H1 (cell line): ENCODE measurements around the gene PARD3. TPM values are rescaled to one million over a fixed set of nuclear protein-coding genes. Genes with fewer than 3 reads are reported as not detected.

Experiments used
- CTCF ChIA-PET: fragments of 300-600 bp; sonication (Branson Sonifier 250); formaldehyde crosslinking; loops from one replicate; lab custom pipeline; 2021; ENCODE audit not compliant: partially characterized antibody; lab: Charles Lee
- POLR2A ChIA-PET: fragments of 300-600 bp; sonication (Branson Sonifier 250); formaldehyde crosslinking; loops from one replicate; lab custom pipeline; 2021; ENCODE audit warnings: inconsistent platforms; ENCODE audit not compliant: partially characterized antibody; lab: Charles Lee
- DNase-seq, 2 experiments: peaks; one replicate each; pipeline versions ENCODE4 v3.0.0 to v3.0.0-alpha.2; 2010 to 2022; ENCODE audit warnings: low spot score in 2 of 2, low read depth in 1 of 2, mixed read lengths in 1 of 2
- FAIRE-seq: peaks from 2 replicates; lab custom pipeline; 2011; peaks lifted over from hg19 to GRCh38; lab: Jason Lieb, UNC
- H2AFZ ChIP-seq: 2 replicates; pipeline ENCODE4 v1.8.1; 2012; ENCODE audit warnings: low read length, inconsistent platforms
- H2AK5ac ChIP-seq: 2 replicates; pipeline ENCODE4 v1.6.1; 2013; ENCODE audit warnings: low read depth, low read length
- H2BK120ac ChIP-seq: replicated peaks from 2 replicates; pipeline ENCODE3; 2013; ENCODE audit warnings: low read depth, low read length, inconsistent platforms
- H2BK12ac ChIP-seq: 2 replicates; pipeline ENCODE4 v1.6.1; 2013; ENCODE audit warnings: low read depth, low read length
- H2BK15ac ChIP-seq: 2 replicates; pipeline ENCODE4 v1.6.1; 2013; ENCODE audit warnings: low read length
- H2BK20ac ChIP-seq: 2 replicates; pipeline ENCODE4 v1.6.1; 2013; ENCODE audit warnings: low read length
- H2BK5ac ChIP-seq: 2 replicates; pipeline ENCODE4 v1.6.1; 2013; ENCODE audit warnings: low read depth, low read length
- H3K14ac ChIP-seq: 2 replicates; pipeline ENCODE4 v1.6.1; 2013; ENCODE audit warnings: inconsistent platforms; ENCODE audit not compliant: insufficient read length
- H3K18ac ChIP-seq: 2 replicates; pipeline ENCODE4 v1.6.1; 2013; ENCODE audit warnings: low read length; ENCODE audit errors: extremely low read depth
- H3K23ac ChIP-seq: 2 replicates; pipeline ENCODE4 v1.6.1; 2013; ENCODE audit warnings: inconsistent platforms; ENCODE audit not compliant: insufficient read length
- H3K23me2 ChIP-seq: 2 replicates; pipeline ENCODE4 v1.6.1; 2013; ENCODE audit warnings: low read depth, low read length
- H3K27ac ChIP-seq: 2 replicates; pipeline ENCODE4 v1.6.1; 2011; ENCODE audit warnings: low read depth, low read length, inconsistent platforms
- H3K27me3 ChIP-seq, 4 experiments: replicated peaks in 1 of 4; 1 replicate in 1 of 4; 2 replicates in 3 of 4; pipeline versions ENCODE4 v1.6.1 to v1.8.1; 2011 to 2013; ENCODE audit warnings: low read length in 3 of 4, mild to moderate bottlenecking in 3 of 4, inconsistent platforms in 2 of 4, mixed read lengths in 2 of 4, moderate library complexity in 1 of 4; ENCODE audit not compliant: control insufficient read depth in 3 of 4, insufficient read depth in 3 of 4; ENCODE audit errors: extremely low read depth in 1 of 4
- H3K36me3 ChIP-seq, 4 experiments: 2 replicates each; pipeline versions ENCODE4 v1.6.1 to v1.8.1; 2011 to 2013; ENCODE audit warnings: mild to moderate bottlenecking in 4 of 4, low read length in 3 of 4, moderate library complexity in 2 of 4, control low read depth in 1 of 4, inconsistent platforms in 1 of 4; ENCODE audit not compliant: insufficient read depth in 4 of 4, control insufficient read depth in 2 of 4
- H3K4ac ChIP-seq: replicated peaks from 2 replicates; pipeline ENCODE3; 2013; ENCODE audit warnings: low read length, low read depth, mixed read lengths, inconsistent platforms; ENCODE audit not compliant: insufficient read length
- H3K4me1 ChIP-seq, 4 experiments: replicated peaks in 1 of 4; 1 replicate in 1 of 4; 2 replicates in 3 of 4; pipeline versions ENCODE4 v1.6.1 to v1.8.1; 2011 to 2013; ENCODE audit warnings: low read length in 3 of 4, inconsistent platforms in 2 of 4, mixed read lengths in 1 of 4; ENCODE audit not compliant: insufficient read depth in 4 of 4, control insufficient read depth in 3 of 4
- H3K4me2 ChIP-seq, 2 experiments: 2 replicates each; pipeline versions ENCODE4 v1.6.1 to v1.8.1; 2011 to 2013; ENCODE audit warnings: low read depth in 2 of 2, low read length in 2 of 2, control low read depth in 1 of 2, inconsistent platforms in 1 of 2, mild to moderate bottlenecking in 1 of 2; ENCODE audit not compliant: insufficient read depth in 1 of 2
- H3K4me3 ChIP-seq, 4 experiments: fragments of 200-600, 300-600 bp in 1 of 4; sonication (generic), shearing (Covaris generic), sonication (Bioruptor Twin) in 1 of 4; 2 replicates each; pipeline versions ENCODE4 v1.5.1 to v1.8.1; 2011 to 2016; ENCODE audit warnings: low read length in 4 of 4, low read depth in 3 of 4, control low read depth in 2 of 4, inconsistent platforms in 2 of 4, mild to moderate bottlenecking in 2 of 4, mixed read lengths in 1 of 4, moderate library complexity in 1 of 4; ENCODE audit not compliant: insufficient read depth in 2 of 4; ENCODE audit errors: extremely low read depth in 1 of 4
- H3K56ac ChIP-seq: replicated peaks from 2 replicates; pipeline ENCODE3; 2013; ENCODE audit warnings: low read depth, mild to moderate bottlenecking, mixed read lengths, low read length, inconsistent platforms; ENCODE audit not compliant: insufficient read length
- H3K79me1 ChIP-seq: 2 replicates; pipeline ENCODE4 v1.6.1; 2013; ENCODE audit warnings: low read depth, low read length, control low read depth
- H3K79me2 ChIP-seq, 2 experiments: 2 replicates each; pipeline versions ENCODE4 v1.6.1 to v1.8.1; 2012 to 2013; ENCODE audit warnings: low read length in 2 of 2, mild to moderate bottlenecking in 2 of 2, inconsistent platforms in 1 of 2; ENCODE audit not compliant: insufficient read depth in 2 of 2, control insufficient read depth in 1 of 2
- H3K9ac ChIP-seq, 4 experiments: replicated peaks in 1 of 4; 1 replicate in 1 of 4; 2 replicates in 3 of 4; pipeline versions ENCODE4 v1.6.1 to v1.8.1; 2011 to 2013; ENCODE audit warnings: low read depth in 3 of 4, low read length in 3 of 4, control low read depth in 2 of 4, mild to moderate bottlenecking in 2 of 4, moderate library complexity in 2 of 4, inconsistent platforms in 1 of 4; ENCODE audit errors: extremely low read depth in 1 of 4
- H3K9me3 ChIP-seq, 2 experiments: 2 replicates each; pipeline versions ENCODE4 v1.6.1 to v1.8.1; 2012 to 2013; ENCODE audit warnings: mild to moderate bottlenecking in 2 of 2, moderate library complexity in 2 of 2, control low read depth in 1 of 2, inconsistent platforms in 1 of 2, low read depth in 1 of 2, low read length in 1 of 2, mixed read lengths in 1 of 2; ENCODE audit not compliant: insufficient read depth in 2 of 2
- H4K20me1 ChIP-seq, 2 experiments: replicated peaks in 1 of 2; 2 replicates each; pipeline versions ENCODE3 to v1.8.1; 2011 to 2013; ENCODE audit warnings: inconsistent platforms in 2 of 2, low read length in 2 of 2, mild to moderate bottlenecking in 1 of 2; ENCODE audit not compliant: insufficient read depth in 2 of 2, control insufficient read depth in 1 of 2
- H4K5ac ChIP-seq: 2 replicates; pipeline ENCODE4 v1.6.1; 2013; ENCODE audit warnings: low read length, low read depth, mixed read lengths, inconsistent platforms; ENCODE audit not compliant: insufficient read length
- H4K8ac ChIP-seq: 2 replicates; pipeline ENCODE4 v1.8.0; 2013; ENCODE audit warnings: mild to moderate bottlenecking, moderate library complexity, low read length, inconsistent platforms; ENCODE audit not compliant: insufficient read depth; ENCODE audit errors: extremely low read depth
- H4K91ac ChIP-seq: replicated peaks from 2 replicates; pipeline ENCODE3; 2013; ENCODE audit warnings: low read length, mixed read lengths, inconsistent platforms; ENCODE audit not compliant: insufficient read length
- BACH1 ChIP-seq: IDR thresholded peaks from 2 replicates; pipeline ENCODE4 v1.6.1; 2012; ENCODE audit warnings: low read length, improper control_type of control experiment
- CBX8 ChIP-seq: fragments of 300-800, 300-1000 bp; sonication (generic); IDR thresholded peaks from 2 replicates; pipeline ENCODE4 v1.7.1; 2016; ENCODE audit warnings: low read depth, low read length, borderline replicate concordance
- POLR2AphosphoS5 ChIP-seq: IDR thresholded peaks from 2 replicates; pipeline ENCODE4 v1.6.1; 2011; ENCODE audit warnings: low read depth, low read length
- RAD21 ChIP-seq, 2 experiments: IDR thresholded peaks in 1 of 2; conservative IDR thresholded peaks in 1 of 2; 2 replicates each; pipeline ENCODE4 v1.6.1; 2011; ENCODE audit warnings: low read depth in 2 of 2, low read length in 2 of 2, improper control_type of control experiment in 1 of 2, inconsistent platforms in 1 of 2, mild to moderate bottlenecking in 1 of 2, moderate library complexity in 1 of 2
- SRF ChIP-seq: IDR thresholded peaks from 2 replicates; pipeline ENCODE4 v1.6.1; 2011; ENCODE audit warnings: mild to moderate bottlenecking, low read depth, low read length, moderate library complexity
- TCF12 ChIP-seq: IDR thresholded peaks from 2 replicates; pipeline ENCODE4 v1.6.1; 2011; ENCODE audit warnings: low read depth, mild to moderate bottlenecking, low read length
- WGBS, 2 experiments: shearing (Covaris generic) in 1 of 2; methylation state at CpG; one replicate each; pipeline versions ENCODE4 v1.1.6 to v1.1.7; 2013 to 2015; ENCODE audit warnings: low lambda C conversion rate in 2 of 2, mixed read lengths in 2 of 2, inconsistent platforms in 1 of 2, low coverage in 1 of 2, missing lambda C conversion rate in 1 of 2; ENCODE audit not compliant: insufficient replicate concordance in 2 of 2, insufficient coverage in 1 of 2, insufficient read length in 1 of 2; ENCODE audit errors: extremely low coverage in 1 of 2, missing lambda C conversion rate in 1 of 2; 5-methylcytosine and 5-hydroxymethylcytosine counted together
- polyA plus RNA-seq, 7 experiments: library from polyadenylated mRNA; depleted of rRNA in 3 of 7; stranded (reverse) in 5 of 7; unstranded in 2 of 7; fragments of >200 nt in 5 of 7; fragments of 200-250 nt in 2 of 7; gene quantifications; 1 replicate in 5 of 7; 2 replicates in 1 of 7; 4 replicates in 1 of 7; pipeline versions ENCODE4 v1.2.1 to v1.2.3, GENCODE V29; 2011 to 2013; ENCODE audit warnings: missing spikeins in 2 of 7, mixed read lengths in 2 of 7
- total RNA-seq: library from RNA; stranded (reverse); fragmentation: NEBNext Ultra II Directional; extraction: Animal tissue kit (Norgen Biotek cat#: 25700); gene quantifications from 2 replicates; pipeline ENCODE4 v1.2.1, GENCODE V29; 2021

PARD3 gene
- total and polyA plus RNA-seq, 2 of the 8 experiments (the other 6 are each of a cell fraction or from before 2014, with no cell fraction given), result 19.7 to 49.1 TPM

DNA sequence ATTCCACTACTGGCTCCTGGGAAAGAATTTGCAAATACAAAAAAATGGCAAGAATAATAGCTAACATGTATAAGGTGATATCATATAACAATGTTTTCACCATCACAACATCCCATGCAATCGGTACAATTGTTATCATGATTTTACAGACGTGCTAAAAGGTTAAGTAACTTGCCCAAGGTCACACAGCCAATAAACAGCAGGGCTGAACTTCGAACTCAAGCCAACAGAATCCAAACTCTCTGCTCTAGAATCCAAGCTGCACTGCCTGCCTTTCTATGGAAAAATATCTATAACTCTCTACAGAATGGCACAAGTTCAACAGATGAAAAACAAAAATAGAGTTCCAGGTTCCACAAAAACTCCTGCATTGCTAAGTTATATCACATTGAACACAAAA is 160.9 kb downstream of the PARD3 start:
- CTCF ChIA-PET, result interaction anchor here (0.8 to 3.2 kb wide), 9 partner anchors 11 to 340 kb away, joined by 4 to 16 read pairs (median 8); no protein-coding TSS in a partner anchor
- 86% methylated on average over 3 of the region's 3 CpGs; no CpG with 5 or more reads in 1 of the 2 experiments for WGBS, 2 experiments

More for the DNA sequence above, 160.9 kb downstream of the PARD3 start:
- Histone ChIP-seq H2BK20ac (no peak overlapping the region), H3K4me1 (peaks cover 10 to 32% (median 22%) of the 10 kb centered on the region in 4 experiments), H3K23me2 (no peaks in the 10 kb centered on the region), H3K4ac (no peak overlapping the region), H3K18ac (no peak overlapping the region)
- no peak for TF ChIP-seq CBX8
- no peak for TF ChIP-seq TCF12
- no peak for TF ChIP-seq POLR2AphosphoS5
- no peak for TF ChIP-seq BACH1
- no peak for TF ChIP-seq SRF
- no peak for TF ChIP-seq RAD21 (IDR thresholded peaks at IDR 0.05 in 1 of 2, conservative IDR thresholded peaks at IDR 0.05 in 1 of 2; ENCODE audit: low read depth in 2 of 2, low read length in 2 of 2)
- TF ChIP-seq, all 59 proteins: peak for 0
- Histone ChIP-seq H2BK15ac (no peak overlapping the region), H4K5ac (no peak overlapping the region), H3K14ac (no peak overlapping the region), H2AFZ (no peak overlapping the region), H3K4me3 (no peak overlapping the region), H2AK5ac (no peak overlapping the region), H2BK120ac (no peak overlapping the region), H4K8ac (no peak overlapping the region), H3K4me2 (no peak overlapping the region; a peak in 1 of 4 replicates), H3K9me3 (no peaks in the 10 kb centered on the region), H3K23ac (no peak overlapping the region), H3K79me1 (peaks cover 7% of the 10 kb centered on the region; the same call in 1 of the 2 replicates), H3K79me2 (peaks cover 5 to 62% of the 10 kb centered on the region in 2 experiments), H3K27me3 (no peaks in the 10 kb centered on the region), H4K20me1 (no peaks in the 10 kb centered on the region), H3K9ac (no peak overlapping the region), H2BK12ac (no peak overlapping the region), H3K56ac (no peak overlapping the region), H3K36me3 (no peaks in the 10 kb centered on the region), H2BK5ac (no peak overlapping the region), H4K91ac (no peak overlapping the region), H3K27ac (no peak overlapping the region)
- POLR2A ChIA-PET, result no interaction called here
- DNase-seq (no peak), FAIRE-seq (no peak)
